T-helper 1 cell treated with Interleukin-12 subunit alpha and Interleukin-12 subunit beta and Interleukin-4 antibody, amounts not matched to agents 30 μg/mL and 1 μg/mL, for 36 hours (primary cell): ENCODE data around the gene DUS1L.

Experiments
- H3K27ac Mint-ChIP-seq: one replicate; pipeline ENCODE4 v1.8.0; 2021; ENCODE audit warnings: mild to moderate bottlenecking, mixed read lengths
- H3K27me3 Mint-ChIP-seq: one replicate; pipeline ENCODE4 v1.8.0; 2021; ENCODE audit warnings: low read depth, mixed read lengths
- H3K36me3 Mint-ChIP-seq: one replicate; pipeline ENCODE4 v1.8.0; 2021; ENCODE audit warnings: low read depth, mixed read lengths
- H3K4me1 Mint-ChIP-seq: one replicate; pipeline ENCODE4 v1.8.0; 2021; ENCODE audit warnings: low read depth, mixed read lengths
- H3K4me3 Mint-ChIP-seq: one replicate; pipeline ENCODE4 v1.8.0; 2021; ENCODE audit warnings: mild to moderate bottlenecking, moderate library complexity, mixed read lengths
- H3K9me3 Mint-ChIP-seq: one replicate; pipeline ENCODE4 v1.8.0; 2021; ENCODE audit warnings: mixed read lengths

The DUS1L gene

GRCh38 chr17:82095777-82096708 lies 30.4 kb upstream of the DUS1L start:
- H3K27me3 Mint-ChIP-seq = no peaks in the 10 kb centered on the region
- H3K4me3 Mint-ChIP-seq = peak overlapping the region; percentile 74
- H3K9me3 Mint-ChIP-seq = no peaks in the 10 kb centered on the region
- peaks cover 6% of the 10 kb centered on the region for H3K4me1 Mint-ChIP-seq
- no peak overlapping the region for H3K27ac Mint-ChIP-seq
- peaks cover 4% of the 10 kb centered on the region for H3K36me3 Mint-ChIP-seq

- Mint-ChIP-seq H3K4me1 (peaks cover 6% of the 10 kb centered on the region), H3K27me3 (no peaks in the 10 kb centered on the region), H3K9me3 (no peaks in the 10 kb centered on the region), H3K4me3 (peak overlapping the region; percentile 74), H3K27ac (no peak overlapping the region), H3K36me3 (peaks cover 4% of the 10 kb centered on the region)
Observed at GRCh38 chr17:82094931-82095776, 29.6 kb upstream of the DUS1L start.

DNA sequence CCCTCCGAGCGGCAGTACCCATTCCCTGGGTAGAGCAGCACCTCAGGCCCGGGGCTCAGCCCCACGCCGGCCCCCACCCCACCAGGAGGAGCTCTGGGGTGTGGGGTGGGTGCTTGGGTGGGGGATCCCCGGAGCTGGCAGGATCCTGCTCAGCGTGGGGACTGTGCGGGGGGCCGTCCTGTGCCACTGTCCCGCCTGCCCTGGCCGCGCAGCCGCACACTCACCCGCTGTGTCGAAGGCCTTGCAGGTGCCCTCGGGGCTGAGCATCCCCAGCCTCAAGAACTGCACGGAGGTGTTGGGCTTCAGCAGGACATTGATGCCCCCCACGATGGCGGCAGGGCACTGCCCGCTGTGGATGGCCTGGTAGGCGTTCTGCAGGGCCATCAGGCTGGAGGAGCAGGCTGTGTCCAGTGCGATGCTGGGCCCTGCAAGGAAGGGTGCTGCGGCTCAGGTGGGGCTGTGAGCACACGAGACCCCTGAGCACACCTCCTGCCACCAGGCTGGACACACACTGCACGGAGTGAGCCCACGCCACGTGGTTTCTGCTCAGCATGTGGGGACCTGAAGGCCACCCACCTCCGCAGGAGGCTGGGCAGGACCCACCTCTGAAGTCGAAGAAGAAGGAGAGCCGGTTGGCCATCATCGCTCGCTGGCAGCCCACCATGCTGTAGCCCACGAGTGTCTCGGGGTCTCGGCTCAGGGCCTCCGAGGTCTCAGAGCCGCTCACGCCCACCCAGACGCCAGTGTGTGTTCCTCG lies 27.6 kb upstream of the DUS1L start:
- Mint-ChIP-seq H3K36me3 (peaks cover 6% of the 10 kb centered on the region), H3K27me3 (no peaks in the 10 kb centered on the region), H3K4me3 (no peak overlapping the region), H3K27ac (no peak overlapping the region), H3K9me3 (no peaks in the 10 kb centered on the region), H3K4me1 (peaks cover 4% of the 10 kb centered on the region)

DNA sequence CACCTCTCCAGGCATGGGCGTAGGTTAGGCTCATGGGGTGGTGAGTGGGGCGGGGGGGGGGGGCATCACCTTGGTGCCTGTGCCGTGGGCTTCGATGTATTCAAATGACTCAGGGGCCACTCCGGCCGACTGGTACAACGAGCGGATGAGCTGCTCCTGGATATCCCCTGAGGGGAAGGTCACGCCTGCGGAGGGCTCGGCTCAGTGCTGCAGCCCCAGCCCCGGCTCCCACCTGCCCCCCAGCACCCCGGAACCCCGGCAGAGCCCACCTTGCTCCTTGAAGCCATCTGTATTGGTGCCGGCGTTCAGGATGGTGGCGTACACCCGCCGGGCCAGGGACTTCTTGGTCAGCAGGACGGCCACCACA lies 27.0 kb upstream of the DUS1L start:
- Mint-ChIP-seq H3K4me3 (no peak overlapping the region), H3K4me1 (peaks cover 4% of the 10 kb centered on the region), H3K36me3 (peaks cover 8% of the 10 kb centered on the region), H3K27ac (no peak overlapping the region), H3K9me3 (no peaks in the 10 kb centered on the region), H3K27me3 (no peaks in the 10 kb centered on the region)

GRCh38 chr17:82092094-82092586 lies 26.5 kb upstream of the DUS1L start:
- peaks cover 4% of the 10 kb centered on the region for H3K4me1 Mint-ChIP-seq
- no peak overlapping the region for H3K27ac Mint-ChIP-seq
- H3K4me3 Mint-ChIP-seq = no peak overlapping the region
- no peaks in the 10 kb centered on the region for H3K9me3 Mint-ChIP-seq
- H3K27me3 Mint-ChIP-seq = no peaks in the 10 kb centered on the region
- H3K36me3 Mint-ChIP-seq = peaks cover 8% of the 10 kb centered on the region

- no peaks in the 10 kb centered on the region for H3K9me3 Mint-ChIP-seq
- H3K4me3 Mint-ChIP-seq = no peak overlapping the region
- no peak overlapping the region for H3K27ac Mint-ChIP-seq
- H3K36me3 Mint-ChIP-seq = peaks cover 8% of the 10 kb centered on the region
- peaks cover 2% of the 10 kb centered on the region for H3K4me1 Mint-ChIP-seq
- no peaks in the 10 kb centered on the region for H3K27me3 Mint-ChIP-seq
Observed at GRCh38 chr17:82091264-82092066, 25.9 kb upstream of the DUS1L start.

DNA sequence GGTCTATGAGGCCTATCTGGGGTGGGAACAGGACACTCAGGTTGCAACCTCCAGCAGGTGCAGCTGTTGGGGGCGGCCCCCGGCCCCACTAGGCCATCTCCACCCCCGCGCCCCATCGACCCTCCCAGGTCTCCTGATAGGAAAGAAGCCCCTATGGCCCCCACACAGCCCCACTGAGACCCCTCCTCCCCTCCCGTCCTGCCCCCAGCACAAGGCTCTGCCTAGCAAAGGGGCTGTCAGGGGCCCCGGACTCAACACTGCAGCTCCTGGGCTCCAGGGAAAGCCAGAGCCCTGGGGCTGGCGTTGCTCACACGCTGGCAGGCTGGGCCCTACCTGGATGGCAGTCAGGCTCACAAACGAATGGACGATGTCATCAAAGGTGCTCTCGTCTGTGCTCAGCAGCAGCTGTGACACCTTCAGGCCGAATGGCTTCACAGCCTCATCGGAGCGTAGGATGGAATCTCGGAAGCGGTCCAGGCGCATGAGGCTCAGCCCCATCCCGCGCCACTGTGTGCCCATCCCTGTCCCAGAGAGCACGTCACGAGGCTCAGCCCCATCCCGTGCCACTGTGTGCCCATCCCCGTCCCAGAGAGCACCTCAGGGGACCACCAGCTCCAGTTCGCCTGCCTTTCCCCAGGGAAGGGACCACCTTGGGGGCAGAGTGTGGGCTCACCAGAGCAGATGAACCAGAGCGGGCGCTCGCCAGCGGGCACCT lies 25.1 kb upstream of the DUS1L start:
- H3K27ac Mint-ChIP-seq = no peak overlapping the region
- no peaks in the 10 kb centered on the region for H3K9me3 Mint-ChIP-seq
- H3K4me1 Mint-ChIP-seq = no peaks in the 10 kb centered on the region
- H3K27me3 Mint-ChIP-seq = no peaks in the 10 kb centered on the region
- peaks cover 8% of the 10 kb centered on the region for H3K36me3 Mint-ChIP-seq
- no peak overlapping the region for H3K4me3 Mint-ChIP-seq

- H3K36me3 Mint-ChIP-seq = peaks cover 8% of the 10 kb centered on the region
- H3K27ac Mint-ChIP-seq = no peak overlapping the region
Observed at GRCh38 chr17:82089723-82090548, 24.3 kb upstream of the DUS1L start.

DNA sequence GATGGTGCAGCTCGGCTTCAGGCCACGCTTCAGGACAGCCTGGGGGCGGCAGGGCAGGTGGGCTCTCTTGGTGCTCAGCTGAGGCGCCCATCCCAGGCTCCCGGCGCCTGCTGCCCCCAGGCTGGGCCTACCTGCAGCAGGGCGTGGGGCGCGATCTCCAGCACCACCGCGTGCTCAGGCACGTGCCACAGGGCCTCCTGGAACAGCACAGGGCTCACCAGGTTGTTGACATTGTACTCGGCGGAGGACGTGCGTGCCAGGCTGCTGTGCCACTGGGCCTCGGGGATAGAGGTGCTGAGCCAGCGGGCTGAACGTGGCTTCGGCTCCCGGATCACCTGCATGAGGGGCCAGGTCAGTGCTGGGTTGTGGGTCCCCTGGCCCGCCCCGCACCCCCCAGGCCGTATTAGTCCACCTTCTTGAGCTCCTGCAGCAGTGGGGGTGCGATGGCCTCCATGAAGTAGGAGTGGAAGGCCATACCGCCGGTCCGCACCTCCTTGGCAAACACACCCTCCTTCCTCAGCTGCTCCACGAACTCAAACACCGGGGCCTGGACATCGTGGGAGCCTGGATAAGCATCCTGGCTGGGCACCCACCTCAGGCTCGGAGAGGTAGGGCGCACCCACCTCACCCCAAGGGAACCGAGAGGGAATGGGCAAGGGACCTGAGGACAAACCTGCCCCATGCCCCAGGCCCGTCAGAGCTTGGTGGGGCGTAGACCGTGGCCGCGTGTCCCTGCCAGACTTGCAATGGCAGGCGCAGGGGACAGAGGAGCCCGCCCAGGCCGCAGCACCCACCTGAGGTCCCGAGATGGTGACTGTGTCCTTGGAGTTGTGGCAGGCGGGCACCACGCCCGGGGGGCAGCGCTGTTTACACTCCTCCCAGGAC lies 23.5 kb upstream of the DUS1L start:
- H3K9me3 Mint-ChIP-seq = no peaks in the 10 kb centered on the region
- no peaks in the 10 kb centered on the region for H3K4me1 Mint-ChIP-seq
- no peak overlapping the region for H3K27ac Mint-ChIP-seq
- H3K4me3 Mint-ChIP-seq = no peak overlapping the region
- H3K27me3 Mint-ChIP-seq = no peaks in the 10 kb centered on the region
- H3K36me3 Mint-ChIP-seq = peaks cover 8% of the 10 kb centered on the region

More at GRCh38 chr17:82089723-82090548, 24.3 kb upstream of the DUS1L start:
- Mint-ChIP-seq H3K9me3 (no peaks in the 10 kb centered on the region), H3K4me1 (no peaks in the 10 kb centered on the region), H3K4me3 (no peak overlapping the region), H3K27me3 (no peaks in the 10 kb centered on the region)

DNA sequence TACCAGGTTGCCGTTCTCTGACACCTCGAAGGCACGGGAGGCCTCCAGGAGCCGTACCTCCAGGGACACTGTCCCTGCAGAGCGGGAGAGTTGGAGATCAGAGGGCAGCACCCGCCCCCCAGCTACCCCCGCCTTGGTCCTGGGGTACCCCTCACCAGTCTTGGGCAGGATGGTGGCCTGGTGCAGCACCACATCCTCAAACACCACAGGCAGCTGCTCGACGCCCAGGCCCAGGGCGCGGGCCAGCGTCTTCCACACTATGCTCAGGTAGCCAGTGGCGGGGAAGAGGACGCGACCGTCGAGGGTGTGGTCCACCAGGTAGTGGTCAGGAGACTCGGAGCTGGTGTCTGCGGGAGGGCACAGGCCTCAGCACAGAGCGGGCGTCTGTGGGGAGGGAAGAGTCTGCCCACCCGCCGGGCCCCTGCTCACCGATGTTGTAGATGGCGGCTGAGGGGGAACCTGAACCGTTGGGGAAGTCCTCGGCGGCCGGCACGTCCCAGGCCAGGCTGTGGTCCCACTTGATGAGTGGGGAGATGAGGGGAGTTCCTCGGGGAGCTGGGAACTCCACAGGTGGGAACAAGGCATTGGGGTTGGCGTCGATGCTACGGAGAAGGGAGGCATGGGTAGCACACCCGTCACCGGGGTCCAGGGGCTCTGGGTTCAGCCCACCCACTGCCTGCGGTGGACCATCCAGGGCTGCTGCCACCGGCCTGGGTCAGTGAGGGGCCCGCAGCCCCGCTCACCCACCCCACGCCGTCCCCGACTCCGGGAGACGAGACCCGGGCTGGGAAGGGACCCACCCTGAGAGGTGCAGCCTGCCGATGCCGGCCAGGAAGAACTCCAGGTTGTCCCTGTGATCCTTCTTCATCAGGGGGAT lies 22.6 kb upstream of the DUS1L start:
- no peak overlapping the region for H3K4me3 Mint-ChIP-seq
- H3K4me1 Mint-ChIP-seq = no peaks in the 10 kb centered on the region
- H3K36me3 Mint-ChIP-seq = peaks cover 6% of the 10 kb centered on the region
- H3K9me3 Mint-ChIP-seq = no peaks in the 10 kb centered on the region
- no peaks in the 10 kb centered on the region for H3K27me3 Mint-ChIP-seq
- no peak overlapping the region for H3K27ac Mint-ChIP-seq
